ENCODE results near the gene PIM3.

DNA sequence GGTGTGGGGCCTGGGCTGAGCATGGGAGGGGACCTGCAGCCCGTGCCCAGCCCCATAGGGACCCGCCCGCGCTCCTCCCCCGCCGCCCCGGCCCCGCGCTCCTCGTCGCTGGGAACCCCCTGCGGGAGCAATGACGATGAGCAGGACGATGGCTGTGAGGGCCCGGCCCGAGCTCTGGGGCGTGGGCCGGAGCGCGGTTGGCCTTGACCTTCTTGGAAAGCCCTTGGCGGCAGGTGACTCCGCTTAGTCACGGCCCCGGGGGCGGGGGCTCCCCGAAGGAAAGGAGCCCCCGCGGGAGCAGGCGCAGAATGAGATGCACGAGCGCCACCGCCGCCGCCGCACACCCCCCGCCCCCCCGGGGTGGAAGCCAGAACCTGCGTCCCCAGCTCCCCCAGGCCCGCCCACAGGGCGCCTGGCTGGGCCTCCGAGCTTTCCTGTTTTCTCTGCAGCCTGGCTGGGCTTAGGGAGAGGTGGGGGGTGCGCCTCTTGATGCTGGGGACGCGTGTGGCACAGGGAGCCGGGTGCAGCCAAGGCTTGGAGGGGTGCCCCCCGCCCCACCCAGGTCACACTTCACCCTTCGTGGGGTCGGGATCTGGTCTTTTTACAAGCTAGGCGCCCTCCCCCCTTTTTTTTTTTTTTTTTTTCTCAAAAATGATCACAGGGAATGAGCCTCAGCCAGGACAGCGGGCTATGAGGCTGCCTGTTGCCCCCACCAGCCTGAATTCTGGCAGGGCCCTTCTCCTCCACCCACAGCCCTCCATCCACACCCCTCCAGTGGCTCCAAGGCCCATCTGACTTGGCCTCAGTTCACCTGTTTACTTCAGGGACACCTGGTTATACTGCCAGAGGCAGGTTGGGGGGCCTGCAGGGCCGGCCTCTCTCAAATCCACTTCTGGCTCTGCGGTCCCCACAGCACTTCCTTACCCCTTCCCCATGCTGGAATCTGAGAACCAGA is 24.3 kb upstream of the PIM3 start:
- TF ChIP-seq, protein P1, sequence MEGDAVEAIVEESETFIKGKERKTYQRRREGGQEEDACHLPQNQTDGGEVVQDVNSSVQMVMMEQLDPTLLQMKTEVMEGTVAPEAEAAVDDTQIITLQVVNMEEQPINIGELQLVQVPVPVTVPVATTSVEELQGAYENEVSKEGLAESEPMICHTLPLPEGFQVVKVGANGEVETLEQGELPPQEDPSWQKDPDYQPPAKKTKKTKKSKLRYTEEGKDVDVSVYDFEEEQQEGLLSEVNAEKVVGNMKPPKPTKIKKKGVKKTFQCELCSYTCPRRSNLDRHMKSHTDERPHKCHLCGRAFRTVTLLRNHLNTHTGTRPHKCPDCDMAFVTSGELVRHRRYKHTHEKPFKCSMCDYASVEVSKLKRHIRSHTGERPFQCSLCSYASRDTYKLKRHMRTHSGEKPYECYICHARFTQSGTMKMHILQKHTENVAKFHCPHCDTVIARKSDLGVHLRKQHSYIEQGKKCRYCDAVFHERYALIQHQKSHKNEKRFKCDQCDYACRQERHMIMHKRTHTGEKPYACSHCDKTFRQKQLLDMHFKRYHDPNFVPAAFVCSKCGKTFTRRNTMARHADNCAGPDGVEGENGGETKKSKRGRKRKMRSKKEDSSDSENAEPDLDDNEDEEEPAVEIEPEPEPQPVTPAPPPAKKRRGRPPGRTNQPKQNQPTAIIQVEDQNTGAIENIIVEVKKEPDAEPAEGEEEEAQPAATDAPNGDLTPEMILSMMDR (IDR thresholded peaks at IDR 0.05), result no peak
- peak; percentile 25 to 60 (median 49) for TF ChIP-seq POLR2A (IDR thresholded peaks at IDR 0.05)
